Measurements from ENCODE around the gene PEX10. TPM values are rescaled to one million over a fixed set of nuclear protein-coding genes. Genes with fewer than 3 reads are reported as not detected.

Gene PEX10
- total and polyA plus RNA-seq, 2 experiments from 2014 or later: 34.2 to 37.5 TPM

DNA sequence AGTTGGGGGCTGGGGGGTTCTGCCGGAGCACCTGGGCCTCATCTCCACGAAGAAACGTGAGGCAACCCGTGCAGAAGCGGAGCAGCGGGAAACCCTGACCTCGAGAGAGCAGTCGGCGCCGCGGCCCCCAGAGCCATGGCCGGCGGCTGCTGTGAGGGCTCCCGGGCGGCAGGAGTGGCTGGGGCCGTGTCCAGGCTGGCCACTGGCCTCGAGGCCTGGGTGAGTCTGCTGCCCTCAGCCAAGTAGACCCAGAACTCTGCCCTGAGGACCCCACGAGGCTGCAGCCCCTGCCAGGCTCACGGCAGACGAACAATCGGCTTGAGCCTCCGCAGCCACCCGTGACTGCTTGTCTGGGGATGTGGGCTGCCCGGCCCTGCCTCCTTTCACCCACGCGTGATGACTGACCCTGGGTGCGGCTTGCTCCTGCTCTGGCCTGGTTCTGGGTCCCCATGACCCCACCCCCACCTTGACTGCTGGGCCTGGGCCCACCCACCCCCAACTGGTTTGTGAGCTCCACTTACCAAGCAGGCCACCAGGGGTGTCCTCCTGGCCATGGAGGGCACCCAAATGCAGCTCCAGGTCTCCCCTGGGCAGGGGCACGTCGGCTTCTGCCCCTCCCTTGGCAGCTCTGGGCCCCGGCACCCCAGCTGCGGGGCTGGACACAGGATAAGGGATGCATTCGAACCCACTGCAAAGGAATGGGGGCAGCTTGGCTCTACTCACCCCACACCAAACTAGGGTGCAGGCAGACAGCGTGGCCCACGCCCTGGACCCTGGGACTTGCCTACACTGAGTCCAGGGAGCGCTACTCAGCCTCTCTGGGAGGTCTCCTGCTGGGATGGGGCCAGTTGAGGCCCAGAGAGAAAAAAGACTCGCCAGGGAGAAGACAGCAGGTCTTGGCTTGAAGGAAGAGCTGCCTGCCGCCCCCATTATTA lies 55.2 kb downstream of the PEX10 start:
- no peak overlapping the region for H3K27ac ChIP-seq

DNA sequence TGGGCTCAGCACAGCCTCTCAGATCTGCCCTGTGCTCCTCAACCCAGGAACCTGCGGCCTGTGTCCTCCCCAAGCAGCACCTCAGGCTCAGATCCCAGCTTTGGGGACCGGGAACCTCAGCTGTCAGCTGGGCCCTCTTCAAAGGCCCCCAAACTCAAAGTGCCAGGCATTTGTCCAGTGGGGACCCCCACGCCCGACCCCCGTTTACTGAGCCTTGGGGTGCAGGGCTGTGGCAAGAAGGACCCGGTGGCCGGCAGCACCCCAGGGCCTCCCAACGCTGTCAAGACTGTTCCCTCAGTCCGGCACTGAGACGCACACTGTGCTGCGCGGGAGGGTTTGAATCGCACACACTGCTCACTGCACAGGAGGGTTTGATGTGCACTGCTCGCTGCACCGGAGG lies 56.0 kb downstream of the PEX10 start:
- Histone ChIP-seq H3K27ac (no peak overlapping the region), H3K4me3 (no peak overlapping the region), H3K36me3 (no peaks in the 10 kb centered on the region), H3K9me3 (ENCODE audit: low read depth) (no peaks in the 10 kb centered on the region), H3K4me1 (ENCODE audit: low read depth) (no peaks in the 10 kb centered on the region), H3K27me3 (no peaks in the 10 kb centered on the region)
- DNase-seq (ENCODE audit: low read depth in 1 of 2, low spot score in 1 of 2): no peak
- TF ChIP-seq, protein P1, sequence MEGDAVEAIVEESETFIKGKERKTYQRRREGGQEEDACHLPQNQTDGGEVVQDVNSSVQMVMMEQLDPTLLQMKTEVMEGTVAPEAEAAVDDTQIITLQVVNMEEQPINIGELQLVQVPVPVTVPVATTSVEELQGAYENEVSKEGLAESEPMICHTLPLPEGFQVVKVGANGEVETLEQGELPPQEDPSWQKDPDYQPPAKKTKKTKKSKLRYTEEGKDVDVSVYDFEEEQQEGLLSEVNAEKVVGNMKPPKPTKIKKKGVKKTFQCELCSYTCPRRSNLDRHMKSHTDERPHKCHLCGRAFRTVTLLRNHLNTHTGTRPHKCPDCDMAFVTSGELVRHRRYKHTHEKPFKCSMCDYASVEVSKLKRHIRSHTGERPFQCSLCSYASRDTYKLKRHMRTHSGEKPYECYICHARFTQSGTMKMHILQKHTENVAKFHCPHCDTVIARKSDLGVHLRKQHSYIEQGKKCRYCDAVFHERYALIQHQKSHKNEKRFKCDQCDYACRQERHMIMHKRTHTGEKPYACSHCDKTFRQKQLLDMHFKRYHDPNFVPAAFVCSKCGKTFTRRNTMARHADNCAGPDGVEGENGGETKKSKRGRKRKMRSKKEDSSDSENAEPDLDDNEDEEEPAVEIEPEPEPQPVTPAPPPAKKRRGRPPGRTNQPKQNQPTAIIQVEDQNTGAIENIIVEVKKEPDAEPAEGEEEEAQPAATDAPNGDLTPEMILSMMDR (IDR thresholded peaks at IDR 0.05; ENCODE audit: low read depth, low read length): no peak

More for the DNA sequence above, 55.2 kb downstream of the PEX10 start:
- DNase-seq (ENCODE audit: low read depth in 1 of 2, low spot score in 1 of 2): no peak
- Histone ChIP-seq H3K36me3 (no peaks in the 10 kb centered on the region), H3K4me1 (ENCODE audit: low read depth) (no peaks in the 10 kb centered on the region), H3K4me3 (no peak overlapping the region), H3K27me3 (no peaks in the 10 kb centered on the region), H3K9me3 (ENCODE audit: low read depth) (no peaks in the 10 kb centered on the region)
- TF ChIP-seq, protein P1 (IDR thresholded peaks at IDR 0.05; ENCODE audit: low read depth, low read length): no peak

DNA sequence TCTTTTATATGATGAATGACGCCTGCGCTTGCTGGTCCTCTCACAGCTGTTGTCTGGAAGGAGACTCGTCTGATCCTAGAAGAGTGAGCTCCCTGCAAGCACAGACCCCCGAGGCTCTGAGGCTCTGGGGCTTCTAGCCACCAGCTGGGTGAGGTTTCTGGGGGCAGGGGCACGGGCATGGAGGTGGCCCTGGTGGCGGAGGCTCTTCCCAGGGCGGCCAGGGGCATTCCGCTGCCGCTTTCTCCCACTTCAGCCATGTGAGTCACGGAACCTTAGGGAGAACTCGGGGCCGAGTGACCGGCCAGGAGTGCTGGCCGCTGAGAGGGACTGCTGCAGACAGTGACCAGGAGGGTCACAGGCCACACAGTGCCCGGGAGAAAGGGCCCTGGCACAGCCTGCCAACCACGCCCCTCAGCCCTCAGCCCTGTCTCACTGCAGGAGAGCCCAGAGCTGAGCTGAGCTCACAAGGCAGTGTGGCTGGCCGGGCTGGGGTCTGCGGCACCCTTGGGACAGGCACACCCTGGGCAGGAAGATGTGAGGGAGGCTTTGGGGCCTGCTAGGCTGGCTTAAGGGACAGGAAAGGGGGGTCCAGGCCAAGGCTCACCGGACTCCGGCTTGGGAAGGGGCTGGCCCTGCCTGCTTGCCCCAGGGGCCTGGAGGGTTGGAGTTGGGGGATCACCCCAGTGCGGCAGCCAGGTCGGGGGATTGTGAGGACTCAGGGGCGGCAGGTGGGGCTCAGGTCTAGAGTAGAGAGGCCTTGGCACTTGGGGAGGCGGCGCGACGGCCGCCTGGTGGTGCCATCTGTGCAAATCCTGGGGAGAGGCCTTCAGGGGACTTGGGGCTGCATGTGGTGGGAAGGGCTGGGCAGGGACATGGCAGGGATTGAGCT lies 56.7 kb downstream of the PEX10 start:
- TF ChIP-seq, protein P1 (IDR thresholded peaks at IDR 0.05; ENCODE audit: low read depth, low read length): no peak
- Histone ChIP-seq H3K4me3 (no peak overlapping the region), H3K27ac (no peak overlapping the region), H3K4me1 (ENCODE audit: low read depth) (no peaks in the 10 kb centered on the region), H3K27me3 (no peaks in the 10 kb centered on the region), H3K36me3 (no peaks in the 10 kb centered on the region), H3K9me3 (ENCODE audit: low read depth) (no peaks in the 10 kb centered on the region)
- no peak for DNase-seq (ENCODE audit: low read depth in 1 of 2, low spot score in 1 of 2)

DNA sequence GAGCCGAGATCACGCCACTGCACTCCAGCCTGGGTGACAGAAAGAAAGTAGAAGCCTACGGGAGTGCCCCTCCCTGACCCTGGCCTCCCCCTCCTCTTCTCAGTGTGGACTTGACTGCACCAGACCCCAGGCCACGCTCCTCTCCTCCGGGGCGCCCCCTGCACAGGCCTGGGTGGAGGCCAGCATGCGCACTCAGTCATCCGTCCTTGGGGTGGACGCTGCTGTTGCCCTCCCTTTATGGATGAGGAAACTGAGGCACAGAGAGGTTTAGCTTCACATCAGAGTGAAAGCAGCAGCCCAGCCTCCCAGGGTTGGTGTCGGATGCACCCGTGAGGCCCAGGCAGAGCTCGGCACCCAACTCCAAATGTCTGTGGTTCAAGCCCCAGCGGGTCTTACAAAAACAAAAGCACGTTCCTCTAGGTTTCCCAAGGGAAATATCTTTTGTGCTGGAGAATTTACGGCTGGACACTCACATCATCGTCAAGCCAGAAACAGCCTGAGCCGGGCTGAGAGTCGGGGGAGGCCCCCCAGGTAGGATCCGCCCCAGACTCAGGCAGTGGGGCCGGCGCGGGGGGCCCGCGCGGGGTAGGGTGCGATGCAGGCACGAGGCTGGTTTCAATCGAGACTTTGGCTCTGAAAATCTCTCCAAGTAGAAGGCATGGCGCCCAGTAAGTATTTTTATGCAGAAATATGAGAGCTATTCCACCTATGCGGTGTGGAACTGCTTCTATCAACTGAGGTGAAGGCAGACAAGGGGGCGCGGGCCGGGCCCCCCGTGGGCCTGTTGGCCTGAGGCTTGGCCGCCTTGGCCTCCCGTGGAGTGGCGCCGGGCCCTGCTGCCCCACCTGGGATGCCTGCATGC lies 57.6 kb downstream of the PEX10 start:
- no peak for DNase-seq (ENCODE audit: low read depth in 1 of 2, low spot score in 1 of 2)
- no peaks in the 10 kb centered on the region for H3K4me1 ChIP-seq (ENCODE audit: low read depth)
- H3K27me3 ChIP-seq: no peaks in the 10 kb centered on the region
- TF ChIP-seq, protein P1 (IDR thresholded peaks at IDR 0.05; ENCODE audit: low read depth, low read length): no peak
- H3K9me3 ChIP-seq (ENCODE audit: low read depth): no peaks in the 10 kb centered on the region
- H3K36me3 ChIP-seq: no peaks in the 10 kb centered on the region
- H3K4me3 ChIP-seq: no peak overlapping the region
- no peak overlapping the region for H3K27ac ChIP-seq

Other genes starting within 250 kb of the PEX10 start
- 109 and 130 TPM in 2 replicates for gene FAAP20, start 217.8 kb downstream of the PEX10 start, total RNA-seq
- gene FAAP20, start 217.8 kb downstream of the PEX10 start, polyA plus RNA-seq: 188 and 219 TPM in 2 replicates
- gene SKI, start 184.2 kb downstream of the PEX10 start, total RNA-seq: 25.2 and 31.9 TPM in 2 replicates
- 2.7 and 5.2 TPM in 2 replicates for gene SKI, start 184.2 kb downstream of the PEX10 start, polyA plus RNA-seq
- 17.0 and 24.4 TPM in 2 replicates for gene MORN1, start 21.0 kb downstream of the PEX10 start, total RNA-seq
- gene MORN1, start 21.0 kb downstream of the PEX10 start, polyA plus RNA-seq: 10.8 and 20.7 TPM in 2 replicates
- gene RER1, start 20.7 kb downstream of the PEX10 start, total RNA-seq: 46.5 and 57.9 TPM in 2 replicates
- gene RER1, start 20.7 kb downstream of the PEX10 start, polyA plus RNA-seq: 100 and 112 TPM in 2 replicates
- gene PLCH2, start 63.7 kb upstream of the PEX10 start, total RNA-seq: 0.33 and 0.53 TPM in 2 replicates
- gene PLCH2, start 63.7 kb upstream of the PEX10 start, polyA plus RNA-seq: 0.44 and 1.5 TPM in 2 replicates
- 62.7 and 63.2 TPM in 2 replicates for gene PANK4, start 114.0 kb upstream of the PEX10 start, total RNA-seq
- 44.5 and 72.6 TPM in 2 replicates for gene PANK4, start 114.0 kb upstream of the PEX10 start, polyA plus RNA-seq
- not detected in 2 replicates for gene HES5, start 117.7 kb upstream of the PEX10 start, total RNA-seq
- gene HES5, start 117.7 kb upstream of the PEX10 start, polyA plus RNA-seq: not detected in 2 replicates
- 0.14 and 0.24 TPM in 2 replicates for gene TNFRSF14, start 143.8 kb upstream of the PEX10 start, total RNA-seq
- 0.75 TPM in 1 of 2 replicates, not detected in the other for gene TNFRSF14, start 143.8 kb upstream of the PEX10 start, polyA plus RNA-seq
- 53.0 and 55.8 TPM in 2 replicates for gene PRXL2B, start 174.2 kb upstream of the PEX10 start, total RNA-seq
- gene PRXL2B, start 174.2 kb upstream of the PEX10 start, polyA plus RNA-seq: 59.5 and 59.7 TPM in 2 replicates
- gene MMEL1, start 220.5 kb upstream of the PEX10 start, total RNA-seq: not detected in 2 replicates
- gene MMEL1, start 220.5 kb upstream of the PEX10 start, polyA plus RNA-seq: not detected in 2 replicates

Data from cardiac muscle cell (in vitro differentiated cells and primary cell).